Ecto neural progenitor cell (in vitro differentiated cells): Measurements from ENCODE around the gene MST1R.
A peak's percentile ranks its signal among the peaks of the same experiment; 100 is the strongest.

Experiments used
- DNase-seq: peaks from one replicate; pipeline ENCODE4 v3.0.0-alpha.2; 2018; ENCODE audit warnings: low spot score

Gene MST1R

GRCh38 chr3:49839193-49839809 is 64.4 kb downstream of the MST1R start:
- peak; percentile 63 for DNase-seq
